Suprapubic skin (tissue), 4 donors: ENCODE measurements around the gene KIR3DL3. TPM values are rescaled to one million over a fixed set of nuclear protein-coding genes. Genes with fewer than 3 reads are reported as not detected.
"Not testable (repeated sequence)": the region's sequence is repeated elsewhere in the genome, so short reads cannot be mapped to it uniquely, and the experiment has no call there.

Experiments used
- DNase-seq, 2 donors: peaks; one replicate each; pipeline ENCODE4 v3.0.0-alpha.2; 2019; ENCODE audit warnings: low spot score in 2 of 2
- H3K27ac ChIP-seq: fragments of 200-600 bp; sonication (generic); one replicate; pipeline ENCODE4 v1.5.1; 2019
- H3K27me3 ChIP-seq: fragments of 200-600 bp; sonication (generic); one replicate; pipeline ENCODE4 v1.5.1; 2019
- H3K36me3 ChIP-seq: fragments of 200-600 bp; sonication (generic); one replicate; pipeline ENCODE4 v1.5.1; 2019
- H3K4me1 ChIP-seq: fragments of 200-600 bp; sonication (generic); one replicate; pipeline ENCODE4 v1.5.1; 2019
- H3K4me3 ChIP-seq: fragments of 200-600 bp; sonication (generic); one replicate; pipeline ENCODE4 v1.5.1; 2019; ENCODE audit warnings: mild to moderate bottlenecking
- H3K9me3 ChIP-seq: fragments of 200-600 bp; sonication (generic); one replicate; pipeline ENCODE4 v1.5.1; 2019
- CTCF ChIP-seq, 2 donors: fragments of 200-600 bp in 1 of 2; fragments of 450-650 bp in 1 of 2; sonication (generic) in 1 of 2; IDR thresholded peaks; one replicate each; pipeline ENCODE4 v1.5.1; 2016 to 2019; ENCODE audit warnings: antibody characterized with exemption in 2 of 2, mild to moderate bottlenecking in 1 of 2, moderate library complexity in 1 of 2
- EP300 ChIP-seq: sonication (generic); formaldehyde crosslinking; IDR thresholded peaks from one replicate; pipeline ENCODE4 v1.6.1; 2017; ENCODE audit warnings: antibody characterized with exemption
- POLR2A ChIP-seq, 2 donors: fragments of 450-650 bp; IDR thresholded peaks; one replicate each; pipeline ENCODE4 v1.6.1; 2017; ENCODE audit warnings: antibody characterized with exemption in 2 of 2, mild to moderate bottlenecking in 2 of 2, moderate library complexity in 2 of 2
- POLR2AphosphoS5 ChIP-seq, 3 donors: sonication (generic); formaldehyde crosslinking; IDR thresholded peaks; one replicate each; pipeline ENCODE4 v1.6.1; 2017; ENCODE audit warnings: antibody characterized with exemption in 3 of 3
- WGBS: methylation state at CpG from one replicate; pipeline ENCODE4 v1.1.5; 2018; 5-methylcytosine and 5-hydroxymethylcytosine counted together
- total RNA-seq, 4 donors: library from RNA; depleted of rRNA; stranded (reverse); fragments of >200 nt; gene quantifications; one replicate each; pipeline ENCODE4 v1.1.0, GENCODE V29; 2016

KIR3DL3 gene
- total RNA-seq, 4 donors from 2014 or later, result not detected

GRCh38 chr19:54691582-54692297 lies 32.5 kb upstream of the KIR3DL3 start:
- Histone ChIP-seq H3K9me3 (no peaks in the 10 kb centered on the region), H3K36me3 (no peaks in the 10 kb centered on the region), H3K27me3 (peaks cover 11% of the 10 kb centered on the region), H3K4me1 (no peaks in the 10 kb centered on the region), H3K4me3 (no peak overlapping the region), H3K27ac (no peak overlapping the region)
- no peak for DNase-seq
- WGBS, result 68% methylated on average over 9 of the region's 9 CpGs
- TF ChIP-seq EP300 (no peak), POLR2A (IDR thresholded peaks at IDR 0.05) (no peak), CTCF (IDR thresholded peaks at IDR 0.05) (no peak), POLR2AphosphoS5 (IDR thresholded peaks at IDR 0.05) (no peak)

- Histone ChIP-seq H3K9me3 (no peaks in the 10 kb centered on the region), H3K4me3 (no peak overlapping the region), H3K36me3 (no peaks in the 10 kb centered on the region), H3K27ac (no peak overlapping the region), H3K4me1 (no peaks in the 10 kb centered on the region), H3K27me3 (peaks cover 11% of the 10 kb centered on the region)
- no peak for TF ChIP-seq EP300
- TF ChIP-seq POLR2A (IDR thresholded peaks at IDR 0.05), result no peak
- no peak for TF ChIP-seq POLR2AphosphoS5 (IDR thresholded peaks at IDR 0.05)
- TF ChIP-seq CTCF (IDR thresholded peaks at IDR 0.05), result no peak
- WGBS, result 77% methylated on average over 4 of the region's 4 CpGs
- no peak for DNase-seq
Observed at GRCh38 chr19:54692298-54692615, 32.0 kb upstream of the KIR3DL3 start.

- DNase-seq, result no peak
- H3K9me3 ChIP-seq, result no peaks in the 10 kb centered on the region
- no peak overlapping the region for H3K27ac ChIP-seq
- peaks cover 18% of the 10 kb centered on the region for H3K27me3 ChIP-seq
- no peak for TF ChIP-seq EP300
- TF ChIP-seq POLR2A (IDR thresholded peaks at IDR 0.05), result no peak
- TF ChIP-seq POLR2AphosphoS5 (IDR thresholded peaks at IDR 0.05), result no peak
- TF ChIP-seq CTCF (IDR thresholded peaks at IDR 0.05), result no peak
- no peaks in the 10 kb centered on the region for H3K36me3 ChIP-seq
- no peaks in the 10 kb centered on the region for H3K4me1 ChIP-seq
- H3K4me3 ChIP-seq, result no peak overlapping the region
- WGBS, result 69% methylated on average over 5 of the region's 5 CpGs
Observed at GRCh38 chr19:54694648-54695047, 29.6 kb upstream of the KIR3DL3 start.

DNA sequence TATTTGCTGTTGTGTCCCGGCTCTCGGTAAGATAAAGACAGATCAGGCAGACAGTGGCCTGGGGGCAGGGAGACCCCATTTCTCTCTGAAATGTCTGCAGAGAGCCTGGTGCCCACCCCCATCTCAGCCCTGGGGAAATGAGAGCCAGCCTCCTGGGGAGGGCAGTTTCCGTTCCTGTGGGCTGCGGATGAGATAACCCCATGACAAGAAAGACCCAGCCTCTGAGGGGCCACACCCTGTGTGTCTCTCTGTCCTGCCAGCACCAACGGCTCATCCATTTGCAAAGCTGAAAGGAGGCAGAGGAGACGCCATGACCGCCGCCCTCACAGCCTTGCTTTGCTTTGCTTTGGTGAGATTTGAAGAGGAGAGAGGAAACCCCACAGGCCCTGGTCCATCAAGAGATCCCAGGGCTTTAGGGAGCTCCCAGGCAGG lies 28.1 kb upstream of the KIR3DL3 start:
- H3K4me1 ChIP-seq, result no peaks in the 10 kb centered on the region
- no peak for TF ChIP-seq EP300
- H3K36me3 ChIP-seq, result no peaks in the 10 kb centered on the region
- H3K4me3 ChIP-seq, result no peak overlapping the region
- 80% methylated on average over 1 of the region's 8 CpGs for WGBS
- peaks cover 13% of the 10 kb centered on the region for H3K27me3 ChIP-seq
- no peak for DNase-seq
- no peak overlapping the region for H3K27ac ChIP-seq
- no peaks in the 10 kb centered on the region for H3K9me3 ChIP-seq

GRCh38 chr19:54696766-54697165 lies 27.5 kb upstream of the KIR3DL3 start:
- TF ChIP-seq POLR2A (IDR thresholded peaks at IDR 0.05), result no peak
- Histone ChIP-seq H3K4me3 (no peak overlapping the region), H3K27ac (no peak overlapping the region), H3K36me3 (no peaks in the 10 kb centered on the region), H3K27me3 (peaks cover 10% of the 10 kb centered on the region), H3K9me3 (no peaks in the 10 kb centered on the region), H3K4me1 (no peaks in the 10 kb centered on the region)
- WGBS, result 40% methylated on average over 1 of the region's 2 CpGs
- DNase-seq, result no peak

GRCh38 chr19:54697716-54698115 lies 26.5 kb upstream of the KIR3DL3 start:
- not testable (repeated sequence) for H3K9me3 ChIP-seq, H3K4me3 ChIP-seq, DNase-seq, H3K4me1 ChIP-seq, H3K27me3 ChIP-seq, H3K27ac ChIP-seq, H3K36me3 ChIP-seq
- whole genome bisulfite sequencing, result 76% methylated on average over 5 of the region's 13 CpGs

DNA sequence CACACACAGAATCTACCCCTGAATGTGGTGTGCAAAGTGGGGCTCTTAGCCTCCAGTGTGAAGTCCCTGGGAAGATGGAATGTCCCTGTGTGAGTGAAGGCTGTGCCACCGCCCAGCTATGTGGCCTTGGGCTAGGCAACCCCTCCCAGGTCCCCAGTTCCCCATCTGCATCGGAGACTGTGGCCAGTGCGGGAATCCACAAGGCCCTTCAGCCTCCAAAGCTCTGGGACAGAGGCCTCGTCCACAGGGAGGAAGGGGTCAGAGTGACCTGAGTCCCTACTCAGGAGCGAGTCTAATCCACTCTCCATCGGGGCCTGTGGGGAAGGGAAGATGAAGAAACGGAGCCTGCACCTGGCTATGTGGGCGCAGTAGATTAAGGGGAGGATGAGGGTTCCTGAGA lies 19.3 kb upstream of the KIR3DL3 start:
- H3K36me3 ChIP-seq, result no peaks in the 10 kb centered on the region
- H3K4me1 ChIP-seq, result no peaks in the 10 kb centered on the region
- no peak for TF ChIP-seq EP300
- no peak for TF ChIP-seq POLR2AphosphoS5 (IDR thresholded peaks at IDR 0.05)
- no peak for TF ChIP-seq CTCF (IDR thresholded peaks at IDR 0.05)
- no peak for TF ChIP-seq POLR2A (IDR thresholded peaks at IDR 0.05)
- WGBS, result 80% methylated on average over 7 of the region's 8 CpGs
- no peaks in the 10 kb centered on the region for H3K9me3 ChIP-seq
- H3K27ac ChIP-seq, result no peak overlapping the region
- H3K27me3 ChIP-seq, result peaks cover 6% of the 10 kb centered on the region
- no peak for DNase-seq
- H3K4me3 ChIP-seq, result no peak overlapping the region
